ENCODE measurements around the gene GSTA5. TPM values are rescaled to one million over a fixed set of nuclear protein-coding genes. Genes with fewer than 3 reads are reported as not detected.
"Not testable (repeated sequence)": the region's sequence is repeated elsewhere in the genome, so short reads cannot be mapped to it uniquely, and the experiment has no call there.

GSTA5 gene
- polyA plus RNA-seq, 2 of the 4 experiments (the other 2 are of a cell fraction), result not detected

DNA sequence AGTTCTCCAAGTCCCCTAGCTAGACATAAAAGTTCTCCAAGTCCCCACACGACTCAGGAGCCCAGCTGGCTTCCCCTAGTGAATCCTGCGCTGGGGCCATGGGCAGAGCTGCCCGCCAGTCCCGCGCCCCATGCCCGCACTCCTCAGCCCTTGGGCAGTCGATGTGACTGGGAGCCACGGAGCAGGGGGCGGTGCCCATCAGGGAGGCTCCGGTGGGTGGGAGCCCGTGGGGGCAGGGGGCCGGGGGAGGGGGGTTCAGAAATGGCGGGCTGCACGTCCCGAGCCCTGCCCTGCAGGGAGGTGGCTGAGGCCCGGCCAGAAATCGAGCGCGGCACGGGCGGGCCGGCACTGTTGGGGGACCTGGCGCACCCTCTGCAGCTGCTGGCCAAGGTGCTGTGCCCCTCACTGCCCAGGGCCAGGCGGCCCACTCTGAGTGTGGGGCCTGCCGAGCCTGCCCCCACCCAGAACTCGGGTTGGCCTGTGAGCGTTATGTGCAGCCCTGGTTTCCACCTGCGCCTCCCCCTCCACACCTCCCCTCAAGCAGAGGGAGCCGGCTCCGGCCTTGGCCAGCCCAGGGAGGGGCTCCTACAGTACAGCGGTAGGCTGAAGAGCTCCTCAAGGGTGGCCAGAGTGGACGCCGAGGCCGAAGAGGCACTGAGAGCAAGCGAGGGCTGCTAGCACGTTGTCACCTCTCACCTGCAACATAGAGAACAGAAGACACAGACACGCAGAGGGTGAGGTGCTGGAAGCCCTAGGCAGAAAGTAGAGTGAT, 11.4 kb downstream of the GSTA5 start:
- CTCF ChIA-PET, result no interaction called here

DNA sequence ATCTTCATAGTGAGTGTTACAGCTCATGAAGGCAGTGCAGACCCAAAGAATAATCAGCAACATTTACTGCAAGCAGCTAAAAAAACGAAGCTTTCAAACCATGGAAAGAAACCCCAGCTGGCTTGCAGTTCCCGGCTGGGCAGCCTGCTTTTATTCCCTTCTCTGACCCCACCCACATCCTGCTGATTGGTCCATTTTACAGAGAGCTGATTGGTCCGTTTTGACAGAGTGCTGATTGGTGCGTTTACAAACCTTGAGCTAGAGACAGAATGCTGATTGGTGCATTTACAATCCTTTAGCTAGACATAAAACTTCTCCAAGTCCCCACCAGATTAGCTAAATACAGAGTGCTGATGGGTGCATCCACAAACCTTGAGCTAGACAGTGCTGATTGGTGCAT, 12.0 kb downstream of the GSTA5 start:
- POLR2A ChIA-PET; H3K4me1 ChIP-seq; CTCF ChIA-PET; H3K4me3 ChIP-seq; FAIRE-seq; ATAC-seq; DNase-seq (ENCODE audit: low read depth in 1 of 2, low spot score in 1 of 2); H3K9me3 ChIP-seq; H3K4me2 ChIP-seq; H3K27ac ChIP-seq: not testable (repeated sequence)
- 38% methylated on average over 4 of the region's 4 CpGs for WGBS (ENCODE audit: missing lambda C conversion rate)

More for the DNA sequence above, 11.4 kb downstream of the GSTA5 start:
- TF ChIP-seq CHD2 (IDR thresholded peaks at IDR 0.05; ENCODE audit: low read length, partially characterized antibody) (no peak), HDAC2 (IDR thresholded peaks at IDR 0.05) (no peak), TP53 (CRISPR knock-in tag; IDR thresholded peaks at IDR 0.05) (no peak), SREBF2 (IDR thresholded peaks at IDR 0.05) (no peak), CHD4 (IDR thresholded peaks at IDR 0.05; ENCODE audit: borderline replicate concordance) (no peak), ZFP36 (IDR thresholded peaks at IDR 0.05; ENCODE audit: borderline replicate concordance, partially characterized antibody) (no peak)
- TF ChIP-seq, protein P1, sequence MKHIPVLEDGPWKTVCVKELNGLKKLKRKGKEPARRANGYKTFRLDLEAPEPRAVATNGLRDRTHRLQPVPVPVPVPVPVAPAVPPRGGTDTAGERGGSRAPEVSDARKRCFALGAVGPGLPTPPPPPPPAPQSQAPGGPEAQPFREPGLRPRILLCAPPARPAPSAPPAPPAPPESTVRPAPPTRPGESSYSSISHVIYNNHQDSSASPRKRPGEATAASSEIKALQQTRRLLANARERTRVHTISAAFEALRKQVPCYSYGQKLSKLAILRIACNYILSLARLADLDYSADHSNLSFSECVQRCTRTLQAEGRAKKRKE (CRISPR knock-in tag; IDR thresholded peaks at IDR 0.05; ENCODE audit: low read depth), result no peak
- TF ChIP-seq, protein P2, sequence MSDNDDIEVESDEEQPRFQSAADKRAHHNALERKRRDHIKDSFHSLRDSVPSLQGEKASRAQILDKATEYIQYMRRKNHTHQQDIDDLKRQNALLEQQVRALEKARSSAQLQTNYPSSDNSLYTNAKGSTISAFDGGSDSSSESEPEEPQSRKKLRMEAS (IDR thresholded peaks at IDR 0.05), result no peak
- TF ChIP-seq, protein P3, sequence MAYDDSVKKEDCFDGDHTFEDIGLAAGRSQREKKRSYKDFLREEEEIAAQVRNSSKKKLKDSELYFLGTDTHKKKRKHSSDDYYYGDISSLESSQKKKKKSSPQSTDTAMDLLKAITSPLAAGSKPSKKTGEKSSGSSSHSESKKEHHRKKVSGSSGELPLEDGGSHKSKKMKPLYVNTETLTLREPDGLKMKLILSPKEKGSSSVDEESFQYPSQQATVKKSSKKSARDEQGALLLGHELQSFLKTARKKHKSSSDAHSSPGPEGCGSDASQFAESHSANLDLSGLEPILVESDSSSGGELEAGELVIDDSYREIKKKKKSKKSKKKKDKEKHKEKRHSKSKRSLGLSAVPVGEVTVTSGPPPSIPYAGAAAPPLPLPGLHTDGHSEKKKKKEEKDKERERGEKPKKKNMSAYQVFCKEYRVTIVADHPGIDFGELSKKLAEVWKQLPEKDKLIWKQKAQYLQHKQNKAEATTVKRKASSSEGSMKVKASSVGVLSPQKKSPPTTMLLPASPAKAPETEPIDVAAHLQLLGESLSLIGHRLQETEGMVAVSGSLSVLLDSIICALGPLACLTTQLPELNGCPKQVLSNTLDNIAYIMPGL (CRISPR knock-in tag; IDR thresholded peaks at IDR 0.05; ENCODE audit: borderline replicate concordance), result no peak
- DNase-seq (ENCODE audit: low read depth in 1 of 2, low spot score in 1 of 2), result no peak
- POLR2A ChIA-PET, result no interaction called here
- ATAC-seq, result no peak
- Histone ChIP-seq H3K4me2 (no peak overlapping the region), H3K27ac (no peak overlapping the region), H3K9me3 (no peaks in the 10 kb centered on the region), H3K4me1 (no peaks in the 10 kb centered on the region), H3K4me3 (no peak overlapping the region)
- FAIRE-seq, result no peak
- 35% methylated on average over 7 of the region's 37 CpGs for WGBS (ENCODE audit: missing lambda C conversion rate)

DNA sequence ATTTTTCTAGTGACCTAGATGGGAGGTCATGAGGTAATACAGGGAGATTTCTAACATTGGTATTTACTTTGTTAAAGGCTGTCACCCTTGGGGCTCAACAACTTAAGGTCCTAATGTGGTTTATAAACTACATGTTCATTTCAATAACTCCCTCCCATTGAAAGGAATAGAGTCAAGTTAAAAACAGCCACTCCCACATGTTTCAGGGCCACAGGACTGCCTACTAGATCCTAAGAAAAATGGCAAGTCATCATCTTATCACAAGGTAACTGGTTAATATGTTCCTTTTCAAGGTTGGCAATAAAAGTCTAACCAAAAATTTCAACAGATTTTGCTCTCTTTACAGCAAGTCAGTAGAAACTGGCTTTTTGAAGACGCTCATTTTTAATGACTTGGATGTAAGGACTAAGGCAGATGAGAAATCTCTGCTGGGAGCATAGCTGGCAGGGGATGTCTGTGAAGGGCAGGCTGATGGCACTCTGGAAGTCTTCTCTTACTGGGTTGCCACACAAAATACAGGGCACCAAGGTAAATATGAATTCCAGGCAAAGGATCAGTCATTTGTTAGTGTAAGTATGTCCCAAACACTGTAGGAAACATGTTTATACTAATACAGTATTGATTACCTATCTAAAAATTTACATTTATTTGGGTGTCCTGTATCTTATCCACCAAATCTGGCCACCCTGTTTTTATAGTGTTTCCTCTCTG, 13.4 kb downstream of the GSTA5 start:
- FAIRE-seq, H3K27ac ChIP-seq, H3K4me1 ChIP-seq: not testable (repeated sequence)

DNA sequence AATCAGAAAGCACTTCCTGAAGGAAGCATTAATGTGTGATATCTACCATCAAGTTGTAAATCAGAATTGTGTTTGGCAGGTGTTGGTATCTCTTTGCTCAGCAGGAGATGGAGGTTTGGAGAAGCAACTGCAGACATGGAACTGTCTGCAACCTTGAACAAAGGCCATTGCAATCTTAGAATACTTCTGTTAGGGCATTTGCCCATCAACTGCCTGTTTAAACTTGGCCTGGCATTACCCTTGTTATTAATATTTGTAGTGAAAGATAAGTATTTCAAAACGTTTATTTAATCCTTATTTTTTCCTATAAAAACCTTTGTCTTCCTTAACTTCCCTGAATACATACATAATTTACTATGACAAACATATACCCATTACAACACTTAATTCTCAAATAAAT, 14.1 kb downstream of the GSTA5 start:
- Histone ChIP-seq H3K4me2 (no peak overlapping the region), H3K27ac (no peak overlapping the region), H3K9me3 (no peaks in the 10 kb centered on the region), H3K4me3 (no peak overlapping the region), H3K4me1 (no peaks in the 10 kb centered on the region)
- ChIA-PET CTCF (no interaction called here), POLR2A (no interaction called here)
- WGBS (ENCODE audit: missing lambda C conversion rate), result 3% methylated on average over 1 of the region's 1 CpG
- ATAC-seq, result no peak
- no peak for DNase-seq (ENCODE audit: low read depth in 1 of 2, low spot score in 1 of 2)
- no peak for FAIRE-seq
- TF ChIP-seq EHF (CRISPR knock-in tag; IDR thresholded peaks at IDR 0.05), result no peak
- TF ChIP-seq MAFK (IDR thresholded peaks at IDR 0.05; ENCODE audit: partially characterized antibody), result no peak
- no peak for TF ChIP-seq ZSCAN20 (CRISPR knock-in tag; IDR thresholded peaks at IDR 0.05)
- no peak for TF ChIP-seq ZNF302 (CRISPR knock-in tag; IDR thresholded peaks at IDR 0.05)
- no peak for TF ChIP-seq NPAS2 (CRISPR knock-in tag; IDR thresholded peaks at IDR 0.05; ENCODE audit: borderline replicate concordance)
- TF ChIP-seq GATA3 (IDR thresholded peaks at IDR 0.05; ENCODE audit: borderline replicate concordance), result no peak
- TF ChIP-seq, protein P4, sequence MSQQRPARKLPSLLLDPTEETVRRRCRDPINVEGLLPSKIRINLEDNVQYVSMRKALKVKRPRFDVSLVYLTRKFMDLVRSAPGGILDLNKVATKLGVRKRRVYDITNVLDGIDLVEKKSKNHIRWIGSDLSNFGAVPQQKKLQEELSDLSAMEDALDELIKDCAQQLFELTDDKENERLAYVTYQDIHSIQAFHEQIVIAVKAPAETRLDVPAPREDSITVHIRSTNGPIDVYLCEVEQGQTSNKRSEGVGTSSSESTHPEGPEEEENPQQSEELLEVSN (IDR thresholded peaks at IDR 0.05; ENCODE audit: borderline replicate concordance, low read depth), result no peak
- TF ChIP-seq CBX8 (IDR thresholded peaks at IDR 0.05), result no peak
- no peak for TF ChIP-seq HEYL (CRISPR knock-in tag; IDR thresholded peaks at IDR 0.05)
- TF ChIP-seq CEBPB (IDR thresholded peaks at IDR 0.05), result no peak
- TF ChIP-seq, protein P5, sequence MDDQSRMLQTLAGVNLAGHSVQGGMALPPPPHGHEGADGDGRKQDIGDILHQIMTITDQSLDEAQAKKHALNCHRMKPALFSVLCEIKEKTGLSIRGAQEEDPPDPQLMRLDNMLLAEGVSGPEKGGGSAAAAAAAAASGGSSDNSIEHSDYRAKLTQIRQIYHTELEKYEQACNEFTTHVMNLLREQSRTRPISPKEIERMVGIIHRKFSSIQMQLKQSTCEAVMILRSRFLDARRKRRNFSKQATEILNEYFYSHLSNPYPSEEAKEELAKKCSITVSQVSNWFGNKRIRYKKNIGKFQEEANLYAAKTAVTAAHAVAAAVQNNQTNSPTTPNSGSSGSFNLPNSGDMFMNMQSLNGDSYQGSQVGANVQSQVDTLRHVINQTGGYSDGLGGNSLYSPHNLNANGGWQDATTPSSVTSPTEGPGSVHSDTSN (IDR thresholded peaks at IDR 0.05), result no peak
- TF ChIP-seq, protein P6, sequence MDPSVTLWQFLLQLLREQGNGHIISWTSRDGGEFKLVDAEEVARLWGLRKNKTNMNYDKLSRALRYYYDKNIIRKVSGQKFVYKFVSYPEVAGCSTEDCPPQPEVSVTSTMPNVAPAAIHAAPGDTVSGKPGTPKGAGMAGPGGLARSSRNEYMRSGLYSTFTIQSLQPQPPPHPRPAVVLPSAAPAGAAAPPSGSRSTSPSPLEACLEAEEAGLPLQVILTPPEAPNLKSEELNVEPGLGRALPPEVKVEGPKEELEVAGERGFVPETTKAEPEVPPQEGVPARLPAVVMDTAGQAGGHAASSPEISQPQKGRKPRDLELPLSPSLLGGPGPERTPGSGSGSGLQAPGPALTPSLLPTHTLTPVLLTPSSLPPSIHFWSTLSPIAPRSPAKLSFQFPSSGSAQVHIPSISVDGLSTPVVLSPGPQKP (IDR thresholded peaks at IDR 0.05; ENCODE audit: low read depth, low read length), result no peak
- no peak for TF ChIP-seq HOXB13 (CRISPR knock-in tag; IDR thresholded peaks at IDR 0.05; ENCODE audit: low read depth)
- TF ChIP-seq ZFP36 (IDR thresholded peaks at IDR 0.05; ENCODE audit: borderline replicate concordance, partially characterized antibody), result no peak
- TF ChIP-seq RNF2 (IDR thresholded peaks at IDR 0.05; ENCODE audit: borderline replicate concordance, low read depth), result no peak

More for the DNA sequence above, 13.4 kb downstream of the GSTA5 start:
- ATAC-seq; H3K4me3 ChIP-seq; POLR2A ChIA-PET; H3K9me3 ChIP-seq; H3K4me2 ChIP-seq; CTCF ChIA-PET; DNase-seq (ENCODE audit: low read depth in 1 of 2, low spot score in 1 of 2): not testable (repeated sequence)
- WGBS (ENCODE audit: missing lambda C conversion rate), result 100% methylated on average over 1 of the region's 1 CpG
